ENCODE results near the gene GPR27.

Gene GPR27

GRCh38 chr3:71805691-71806090 is 52.0 kb downstream of the GPR27 start:
- no peak for TF ChIP-seq CTCF (IDR thresholded peaks at IDR 0.05; ENCODE audit: insufficient read depth, low read depth, low read length, missing control alignments)
- H3K4me3 ChIP-seq (ENCODE audit: low read depth, low read length), result no peak overlapping the region
- DNase-seq (ENCODE audit: low read depth), result no peak

Measured in GM12865 (cell line).